HEK293 (cell line): ENCODE measurements around the gene SHROOM1.

ENCODE experiments used
- CTCF ChIA-PET: fragments of 350-600 bp; formaldehyde crosslinking; extraction: SDS; loops from one replicate; lab custom pipeline; 2021; ENCODE audit warnings: antibody characterized with exemption; lab: Yijun Ruan, JAX
- POLR2A ChIA-PET: fragments of 300-600 bp; formaldehyde crosslinking; extraction: SDS; loops from one replicate; lab custom pipeline; 2020; ENCODE audit warnings: antibody characterized with exemption, inconsistent platforms; lab: Yijun Ruan, JAX
- H3K27ac ChIP-seq: fragments of 200-500 bp; sonication (Bioruptor generic); 2 replicates; pipeline ENCODE4 v1.5.1; 2014; ENCODE audit warnings: low read depth, low read length, control low read depth, inconsistent platforms; ENCODE audit errors: extremely low read depth
- H3K36me3 ChIP-seq, 2 experiments: fragments of 200-500 bp in 1 of 2; sonication (Bioruptor generic) in 1 of 2; 1 replicate in 1 of 2; 2 replicates in 1 of 2; pipeline ENCODE4 v1.5.1; 2014 to 2017; ENCODE audit warnings: inconsistent platforms in 2 of 2, low read length in 2 of 2; ENCODE audit not compliant: control insufficient read depth in 2 of 2, insufficient read depth in 1 of 2
- H3K4me1 ChIP-seq: fragments of 200-500 bp; sonication (Bioruptor generic); 2 replicates; pipeline ENCODE4 v1.5.1; 2014; ENCODE audit warnings: mild to moderate bottlenecking, low read length, inconsistent platforms; ENCODE audit not compliant: control insufficient read depth, insufficient read depth
- H3K4me3 ChIP-seq: 2 replicates; pipeline ENCODE4 v1.5.1; 2011; ENCODE audit warnings: low read depth, mild to moderate bottlenecking, control low read depth, low read length, moderate library complexity
- H3K9me3 ChIP-seq: fragments of 200-500 bp; sonication (Bioruptor generic); 2 replicates; pipeline ENCODE4 v1.5.1; 2014; ENCODE audit warnings: low read depth, low read length, inconsistent platforms; ENCODE audit not compliant: control insufficient read depth, insufficient read depth
- BCL11B ChIP-seq: fragments of 450-650 bp; formaldehyde crosslinking; IDR thresholded peaks from 2 replicates; pipeline ENCODE4 v1.5.1; 2016; ENCODE audit warnings: low read depth, missing biosample characterization, missing genetic modification characterization
- IKZF3 ChIP-seq: fragments of 450-650 bp; IDR thresholded peaks from 2 replicates; pipeline ENCODE4 v1.5.0; 2018; ENCODE audit warnings: missing biosample characterization, mild to moderate bottlenecking, missing genetic modification characterization, moderate library complexity
- KLF10 ChIP-seq: fragments of 450-650 bp; IDR thresholded peaks from 2 replicates; pipeline ENCODE4 v1.5.1; 2018; ENCODE audit warnings: missing biosample characterization, mild to moderate bottlenecking, missing genetic modification characterization
- KLF9 ChIP-seq: fragments of 450-650 bp; formaldehyde crosslinking; IDR thresholded peaks from 2 replicates; pipeline ENCODE4 v1.5.1; 2016; ENCODE audit warnings: missing biosample characterization, missing genetic modification characterization, low read depth
- PRDM1 ChIP-seq: fragments of 450-650 bp; formaldehyde crosslinking; IDR thresholded peaks from 2 replicates; pipeline ENCODE4; 2016; ENCODE audit warnings: missing biosample characterization, missing genetic modification characterization
- YY2 ChIP-seq: fragments of 450-650 bp; formaldehyde crosslinking; IDR thresholded peaks from 2 replicates; pipeline ENCODE4 v1.5.1; 2016; ENCODE audit warnings: missing biosample characterization, missing genetic modification characterization
- ZBTB17 ChIP-seq: fragments of 450-650 bp; formaldehyde crosslinking; IDR thresholded peaks from 2 replicates; pipeline ENCODE4 v1.5.1; 2016; ENCODE audit warnings: missing biosample characterization, missing genetic modification characterization
- ZBTB20 ChIP-seq: fragments of 450-650 bp; formaldehyde crosslinking; IDR thresholded peaks from 2 replicates; pipeline ENCODE4 v1.5.1; 2016; ENCODE audit warnings: missing biosample characterization, missing genetic modification characterization
- ZEB2 ChIP-seq: fragments of 450-650 bp; formaldehyde crosslinking; IDR thresholded peaks from 2 replicates; pipeline ENCODE4 v1.5.1; 2016; ENCODE audit warnings: missing biosample characterization, missing genetic modification characterization
- ZFP69B ChIP-seq: fragments of 450-650 bp; formaldehyde crosslinking; IDR thresholded peaks from 2 replicates; pipeline ENCODE4 v1.5.1; 2016; ENCODE audit warnings: missing biosample characterization, missing genetic modification characterization
- ZNF10 ChIP-seq: fragments of 450-650 bp; formaldehyde crosslinking; IDR thresholded peaks from 2 replicates; pipeline ENCODE4 v1.5.1; 2017; ENCODE audit warnings: missing biosample characterization, missing genetic modification characterization
- ZNF112 ChIP-seq: fragments of 450-650 bp; formaldehyde crosslinking; IDR thresholded peaks from 2 replicates; pipeline ENCODE4 v1.5.0; 2017; ENCODE audit warnings: missing biosample characterization, missing genetic modification characterization
- ZNF146 ChIP-seq: fragments of 450-650 bp; formaldehyde crosslinking; IDR thresholded peaks from 2 replicates; pipeline ENCODE4 v1.5.1; 2016; ENCODE audit warnings: missing biosample characterization, missing genetic modification characterization
- ZNF394 ChIP-seq: fragments of 450-650 bp; formaldehyde crosslinking; IDR thresholded peaks from 2 replicates; pipeline ENCODE4 v1.5.1; 2016; ENCODE audit warnings: missing biosample characterization, missing genetic modification characterization, mild to moderate bottlenecking, moderate library complexity, borderline replicate concordance
- ZNF629 ChIP-seq: fragments of 450-650 bp; formaldehyde crosslinking; IDR thresholded peaks from 2 replicates; pipeline ENCODE4 v1.5.1; 2017; ENCODE audit warnings: missing biosample characterization, missing genetic modification characterization
- ZNF664 ChIP-seq: fragments of 450-650 bp; formaldehyde crosslinking; IDR thresholded peaks from 2 replicates; pipeline ENCODE4 v1.5.1; 2016; ENCODE audit warnings: missing biosample characterization, missing genetic modification characterization
- ZNF785 ChIP-seq: fragments of 450-650 bp; formaldehyde crosslinking; IDR thresholded peaks from 2 replicates; pipeline ENCODE4 v1.5.1; 2016; ENCODE audit warnings: missing biosample characterization, missing genetic modification characterization
- ZSCAN23 ChIP-seq: fragments of 450-650 bp; formaldehyde crosslinking; IDR thresholded peaks from 2 replicates; pipeline ENCODE4 v1.5.1; 2016; ENCODE audit warnings: missing biosample characterization, missing genetic modification characterization
- TF ChIP-seq, protein P1 (sequence below): fragments of 450-650 bp; formaldehyde crosslinking; IDR thresholded peaks from 2 replicates; pipeline ENCODE4 v1.5.1; 2016; ENCODE audit warnings: missing biosample characterization, missing genetic modification characterization
- TF ChIP-seq, protein P2 (sequence below): fragments of 450-650 bp; formaldehyde crosslinking; IDR thresholded peaks from 2 replicates; pipeline ENCODE4 v1.5.1; 2016; ENCODE audit warnings: missing biosample characterization, missing genetic modification characterization, low read depth
- TF ChIP-seq, protein P3 (sequence below): fragments of 450-650 bp; formaldehyde crosslinking; IDR thresholded peaks from 2 replicates; pipeline ENCODE4 v1.5.1; 2016; ENCODE audit warnings: missing biosample characterization, missing genetic modification characterization
- TF ChIP-seq, protein P4 (sequence below): fragments of 450-650 bp; formaldehyde crosslinking; IDR thresholded peaks from 2 replicates; pipeline ENCODE4 v1.5.1; 2017; ENCODE audit warnings: missing biosample characterization, missing genetic modification characterization

Gene SHROOM1

DNA sequence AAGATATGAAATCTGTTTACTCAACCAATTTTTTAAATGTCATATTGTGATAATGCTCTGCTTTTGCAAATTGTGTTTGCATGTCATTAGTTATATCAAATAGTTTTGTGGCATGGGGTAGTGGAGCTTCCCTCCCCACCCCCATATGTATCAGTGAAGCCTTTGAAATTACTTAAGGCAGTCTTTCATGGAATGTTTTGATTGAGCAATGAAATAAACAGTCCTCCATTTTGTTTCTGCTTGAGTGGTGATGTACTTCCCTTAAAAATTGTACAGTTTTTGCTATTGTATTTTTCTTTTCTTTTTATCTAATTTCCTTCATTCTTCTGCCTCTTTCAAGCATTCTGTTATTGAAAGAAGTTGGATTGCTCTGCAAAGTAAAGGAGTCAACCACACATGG, 13.9 kb downstream of the SHROOM1 start:
- POLR2A ChIA-PET: no interaction called here
- Histone ChIP-seq H3K4me3 (no peak overlapping the region), H3K9me3 (no peaks in the 10 kb centered on the region)
- CTCF ChIA-PET: interaction anchor here (1.2 to 6.7 kb wide), 5 partner anchors 9 to 70 kb away, joined by 3 to 58 read pairs (median 5); partner anchors contain the start of gene CCNI2
- TF ChIP-seq ZNF394 (tag by site-specific recombination): no peak
- 0 out of 2 replicates have a peak, but pooled peaks have one; percentile 19 for TF ChIP-seq ZBTB20 (tag by site-specific recombination)
- TF ChIP-seq, all 188 proteins: peak for 1
- H3K36me3 ChIP-seq: no peaks in the 10 kb centered on the region
- H3K4me1 ChIP-seq: peaks cover 14% of the 10 kb centered on the region
- no peak overlapping the region for H3K27ac ChIP-seq

DNA sequence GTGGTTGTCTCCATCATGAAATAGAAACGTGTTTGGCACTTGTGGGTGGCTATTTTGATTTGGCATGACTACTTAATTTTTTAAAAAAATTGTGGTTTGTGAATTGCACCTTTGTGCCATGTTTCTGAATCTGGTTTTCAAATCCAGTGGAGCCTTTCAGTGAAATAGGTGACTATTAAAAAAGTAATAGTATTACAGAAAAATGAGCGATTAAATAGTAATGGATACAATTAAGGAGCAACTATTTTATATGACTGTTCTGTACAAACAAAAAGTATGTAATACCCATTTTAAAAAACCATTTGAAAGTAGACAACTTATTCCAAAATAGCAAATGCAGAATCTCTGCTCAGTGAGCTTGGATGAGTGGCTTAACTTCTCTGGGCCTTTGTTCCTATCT, 14.4 kb downstream of the SHROOM1 start:
- Histone ChIP-seq H3K4me3 (no peak overlapping the region), H3K4me1 (peaks cover 14% of the 10 kb centered on the region), H3K9me3 (no peaks in the 10 kb centered on the region), H3K27ac (no peak overlapping the region), H3K36me3 (no peaks in the 10 kb centered on the region)
- CTCF ChIA-PET: interaction anchor here (2.0 to 6.7 kb wide), 2 partner anchors 9 to 61 kb away, joined by 12 to 58 read pairs; no protein-coding TSS in a partner anchor
- POLR2A ChIA-PET: interaction anchor here (1.4 to 1.5 kb wide), 2 partner anchors 40 to 79 kb away, joined by 4 to 6 read pairs; partner anchors contain the start of gene KIF3A
- TF ChIP-seq ZNF785 (tag by site-specific recombination) (no peak), KLF10 (tag by site-specific recombination) (no peak), ZNF146 (tag by site-specific recombination) (no peak), YY2 (tag by site-specific recombination) (no peak), ZNF112 (tag by site-specific recombination) (no peak), ZNF664 (peak; percentile 97)
- TF ChIP-seq, all 188 proteins: peak for 1

DNA sequence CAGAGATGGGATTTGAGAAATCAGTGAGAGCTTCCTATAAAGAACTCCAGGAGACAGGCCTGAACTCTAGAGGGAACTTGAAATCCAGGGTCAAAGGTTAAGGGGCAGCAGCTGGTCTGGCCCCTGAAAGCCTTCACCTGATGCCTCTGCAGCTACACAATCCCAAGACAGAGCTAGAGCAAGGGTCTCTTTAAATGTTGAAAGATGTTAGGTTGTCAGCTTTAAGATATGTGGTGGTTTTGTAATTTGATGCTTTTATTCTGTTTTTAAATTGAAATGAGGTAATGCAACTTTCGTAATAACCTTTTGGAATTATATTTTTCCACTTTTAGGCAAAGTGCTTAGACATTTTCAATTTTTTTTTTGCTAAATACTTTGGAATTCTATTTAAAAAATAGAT, 15.0 kb downstream of the SHROOM1 start:
- POLR2A ChIA-PET: interaction anchor here (0.9 to 1.5 kb wide), 3 partner anchors 39 to 259 kb away, joined by 3 to 6 read pairs (median 4); partner anchors contain the start of genes KIF3A and RAD50

More for the DNA sequence above, 15.0 kb downstream of the SHROOM1 start:
- H3K27ac ChIP-seq: 0 out of 2 replicates have a peak overlapping the region, but pooled peaks have one; percentile 37
- H3K9me3 ChIP-seq: no peaks in the 10 kb centered on the region
- CTCF ChIA-PET: interaction anchor here (0.6 to 1.0 kb wide), 8 partner anchors 15 to 1571 kb away, joined by 3 to 5 read pairs (median 3); no protein-coding TSS in a partner anchor
- no peak overlapping the region for H3K4me3 ChIP-seq
- peaks cover 14% of the 10 kb centered on the region for H3K4me1 ChIP-seq
- H3K36me3 ChIP-seq: no peaks in the 10 kb centered on the region
- TF ChIP-seq ZNF629 (peak; percentile 69), ZNF10 (peak; percentile 96), KLF9 (tag by site-specific recombination) (no peak), ZSCAN23 (no peak), IKZF3 (no peak), BCL11B (tag by site-specific recombination) (0 out of 2 replicates have a peak, but pooled peaks have one; percentile 37), ZBTB17 (tag by site-specific recombination) (peak; percentile 39; the same call in 1 of the 2 replicates), ZEB2 (tag by site-specific recombination) (peak; percentile 67; the same call in 1 of the 2 replicates), ZFP69B (0 out of 2 replicates have a peak, but pooled peaks have one; percentile 16), PRDM1 (0 out of 2 replicates have a peak, but pooled peaks have one; percentile 24)
- TF ChIP-seq, protein P1, sequence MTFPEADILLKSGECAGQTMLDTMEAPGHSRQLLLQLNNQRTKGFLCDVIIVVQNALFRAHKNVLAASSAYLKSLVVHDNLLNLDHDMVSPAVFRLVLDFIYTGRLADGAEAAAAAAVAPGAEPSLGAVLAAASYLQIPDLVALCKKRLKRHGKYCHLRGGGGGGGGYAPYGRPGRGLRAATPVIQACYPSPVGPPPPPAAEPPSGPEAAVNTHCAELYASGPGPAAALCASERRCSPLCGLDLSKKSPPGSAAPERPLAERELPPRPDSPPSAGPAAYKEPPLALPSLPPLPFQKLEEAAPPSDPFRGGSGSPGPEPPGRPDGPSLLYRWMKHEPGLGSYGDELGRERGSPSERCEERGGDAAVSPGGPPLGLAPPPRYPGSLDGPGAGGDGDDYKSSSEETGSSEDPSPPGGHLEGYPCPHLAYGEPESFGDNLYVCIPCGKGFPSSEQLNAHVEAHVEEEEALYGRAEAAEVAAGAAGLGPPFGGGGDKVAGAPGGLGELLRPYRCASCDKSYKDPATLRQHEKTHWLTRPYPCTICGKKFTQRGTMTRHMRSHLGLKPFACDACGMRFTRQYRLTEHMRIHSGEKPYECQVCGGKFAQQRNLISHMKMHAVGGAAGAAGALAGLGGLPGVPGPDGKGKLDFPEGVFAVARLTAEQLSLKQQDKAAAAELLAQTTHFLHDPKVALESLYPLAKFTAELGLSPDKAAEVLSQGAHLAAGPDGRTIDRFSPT (tag by site-specific recombination): no peak
- TF ChIP-seq, protein P2, sequence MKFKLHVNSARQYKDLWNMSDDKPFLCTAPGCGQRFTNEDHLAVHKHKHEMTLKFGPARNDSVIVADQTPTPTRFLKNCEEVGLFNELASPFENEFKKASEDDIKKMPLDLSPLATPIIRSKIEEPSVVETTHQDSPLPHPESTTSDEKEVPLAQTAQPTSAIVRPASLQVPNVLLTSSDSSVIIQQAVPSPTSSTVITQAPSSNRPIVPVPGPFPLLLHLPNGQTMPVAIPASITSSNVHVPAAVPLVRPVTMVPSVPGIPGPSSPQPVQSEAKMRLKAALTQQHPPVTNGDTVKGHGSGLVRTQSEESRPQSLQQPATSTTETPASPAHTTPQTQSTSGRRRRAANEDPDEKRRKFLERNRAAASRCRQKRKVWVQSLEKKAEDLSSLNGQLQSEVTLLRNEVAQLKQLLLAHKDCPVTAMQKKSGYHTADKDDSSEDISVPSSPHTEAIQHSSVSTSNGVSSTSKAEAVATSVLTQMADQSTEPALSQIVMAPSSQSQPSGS: peak; percentile 75
- TF ChIP-seq, protein P3, sequence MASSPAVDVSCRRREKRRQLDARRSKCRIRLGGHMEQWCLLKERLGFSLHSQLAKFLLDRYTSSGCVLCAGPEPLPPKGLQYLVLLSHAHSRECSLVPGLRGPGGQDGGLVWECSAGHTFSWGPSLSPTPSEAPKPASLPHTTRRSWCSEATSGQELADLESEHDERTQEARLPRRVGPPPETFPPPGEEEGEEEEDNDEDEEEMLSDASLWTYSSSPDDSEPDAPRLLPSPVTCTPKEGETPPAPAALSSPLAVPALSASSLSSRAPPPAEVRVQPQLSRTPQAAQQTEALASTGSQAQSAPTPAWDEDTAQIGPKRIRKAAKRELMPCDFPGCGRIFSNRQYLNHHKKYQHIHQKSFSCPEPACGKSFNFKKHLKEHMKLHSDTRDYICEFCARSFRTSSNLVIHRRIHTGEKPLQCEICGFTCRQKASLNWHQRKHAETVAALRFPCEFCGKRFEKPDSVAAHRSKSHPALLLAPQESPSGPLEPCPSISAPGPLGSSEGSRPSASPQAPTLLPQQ: 0 out of 2 replicates have a peak, but pooled peaks have one; percentile 13
- TF ChIP-seq, protein P4, sequence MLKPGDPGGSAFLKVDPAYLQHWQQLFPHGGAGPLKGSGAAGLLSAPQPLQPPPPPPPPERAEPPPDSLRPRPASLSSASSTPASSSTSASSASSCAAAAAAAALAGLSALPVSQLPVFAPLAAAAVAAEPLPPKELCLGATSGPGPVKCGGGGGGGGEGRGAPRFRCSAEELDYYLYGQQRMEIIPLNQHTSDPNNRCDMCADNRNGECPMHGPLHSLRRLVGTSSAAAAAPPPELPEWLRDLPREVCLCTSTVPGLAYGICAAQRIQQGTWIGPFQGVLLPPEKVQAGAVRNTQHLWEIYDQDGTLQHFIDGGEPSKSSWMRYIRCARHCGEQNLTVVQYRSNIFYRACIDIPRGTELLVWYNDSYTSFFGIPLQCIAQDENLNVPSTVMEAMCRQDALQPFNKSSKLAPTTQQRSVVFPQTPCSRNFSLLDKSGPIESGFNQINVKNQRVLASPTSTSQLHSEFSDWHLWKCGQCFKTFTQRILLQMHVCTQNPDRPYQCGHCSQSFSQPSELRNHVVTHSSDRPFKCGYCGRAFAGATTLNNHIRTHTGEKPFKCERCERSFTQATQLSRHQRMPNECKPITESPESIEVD (tag by site-specific recombination): peak; percentile 86
